ENCODE data around the gene TM9SF4.

The TM9SF4 gene

DNA sequence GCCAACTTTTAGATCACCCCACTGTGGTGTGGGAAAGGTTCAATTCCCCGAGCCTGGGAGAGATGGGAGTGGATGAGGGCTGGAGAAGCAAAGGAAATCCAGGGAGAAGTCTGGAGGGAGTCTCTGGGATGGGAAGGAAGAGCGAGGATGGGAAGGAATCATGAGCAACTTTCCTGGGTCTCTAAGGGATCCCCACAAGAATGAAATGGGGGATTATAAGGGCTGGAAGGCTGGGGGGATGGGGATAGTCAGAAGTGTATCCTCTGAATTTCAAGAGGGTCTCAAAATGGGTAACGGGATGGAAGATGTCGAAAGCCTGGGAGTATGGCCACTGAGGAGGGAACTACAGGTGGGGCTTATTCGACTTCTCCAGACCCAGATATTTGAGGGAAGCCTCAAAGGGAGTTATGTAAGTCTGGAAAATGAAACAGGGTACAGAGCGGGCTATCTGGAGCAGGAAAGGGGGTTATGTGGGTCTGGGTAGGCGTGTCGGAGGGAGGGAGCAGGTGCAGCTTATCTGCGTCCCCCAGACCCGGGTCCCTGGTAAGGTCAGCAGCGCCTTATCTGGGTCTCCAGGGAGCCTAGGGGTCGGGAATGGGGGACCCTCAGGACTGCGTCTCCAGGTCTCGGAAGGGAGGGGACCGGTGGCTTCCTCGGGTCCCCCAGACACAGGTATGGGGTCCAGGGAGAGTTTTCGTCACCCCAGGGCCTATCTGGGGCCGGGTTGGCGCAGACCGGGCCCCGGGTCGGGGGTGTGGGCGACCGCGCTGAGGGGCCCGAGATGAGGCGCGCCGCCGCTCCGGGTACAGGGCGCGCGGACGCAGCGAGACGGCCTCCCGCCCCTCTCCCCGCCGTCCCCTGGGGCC lies 97.5 kb downstream of the TM9SF4 start:
- peak; percentile 20 for DNase-seq (ENCODE audit: low read depth, low spot score)

- peak; percentile 82 for DNase-seq (ENCODE audit: low read depth, low spot score)
Measured at GRCh38 chr20:32207626-32208498, 98.3 kb downstream of the TM9SF4 start, which contains the start of the genes PLAGL2 and POFUT1. Gene PLAGL2, minus strand, starts transcription at chr20:32207743. Its CDS starts 5,565 bp downstream, at chr20:32202178. Gene POFUT1, plus strand, starts transcription at chr20:32207880. Its CDS starts 62 bp downstream, at chr20:32207942.

DNA sequence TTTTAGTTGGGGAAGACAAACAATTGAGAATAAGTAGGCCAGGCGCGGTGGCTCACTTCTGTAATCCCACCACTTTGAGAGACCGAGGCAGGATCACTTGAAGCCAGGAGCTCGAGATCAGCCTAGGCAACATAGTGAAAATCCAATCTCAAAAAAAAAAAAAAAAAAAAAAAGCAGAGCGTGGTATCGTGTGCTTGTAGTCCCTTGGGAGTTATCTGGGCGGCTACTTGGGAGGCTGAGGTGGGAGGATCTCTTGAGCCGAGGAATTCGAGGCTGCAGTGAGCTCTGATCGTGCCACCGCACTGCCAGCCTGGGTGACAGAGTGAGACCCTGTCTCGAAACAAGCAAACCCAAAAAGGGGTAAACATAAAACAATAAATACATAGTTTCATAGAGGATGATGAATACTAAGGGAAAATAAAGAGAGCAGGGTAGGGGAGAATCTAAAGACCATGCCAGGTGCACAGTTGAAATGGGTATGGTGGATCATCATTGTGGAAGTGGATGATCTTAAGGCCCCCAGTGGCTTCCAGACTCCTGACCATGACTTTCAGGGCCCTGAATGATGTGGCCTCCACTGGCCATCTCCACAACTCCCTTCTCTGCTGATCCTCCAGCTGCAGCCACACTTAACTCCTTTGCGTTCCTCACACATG lies 99.1 kb downstream of the TM9SF4 start:
- no peak for DNase-seq (ENCODE audit: low read depth, low spot score)

DNA sequence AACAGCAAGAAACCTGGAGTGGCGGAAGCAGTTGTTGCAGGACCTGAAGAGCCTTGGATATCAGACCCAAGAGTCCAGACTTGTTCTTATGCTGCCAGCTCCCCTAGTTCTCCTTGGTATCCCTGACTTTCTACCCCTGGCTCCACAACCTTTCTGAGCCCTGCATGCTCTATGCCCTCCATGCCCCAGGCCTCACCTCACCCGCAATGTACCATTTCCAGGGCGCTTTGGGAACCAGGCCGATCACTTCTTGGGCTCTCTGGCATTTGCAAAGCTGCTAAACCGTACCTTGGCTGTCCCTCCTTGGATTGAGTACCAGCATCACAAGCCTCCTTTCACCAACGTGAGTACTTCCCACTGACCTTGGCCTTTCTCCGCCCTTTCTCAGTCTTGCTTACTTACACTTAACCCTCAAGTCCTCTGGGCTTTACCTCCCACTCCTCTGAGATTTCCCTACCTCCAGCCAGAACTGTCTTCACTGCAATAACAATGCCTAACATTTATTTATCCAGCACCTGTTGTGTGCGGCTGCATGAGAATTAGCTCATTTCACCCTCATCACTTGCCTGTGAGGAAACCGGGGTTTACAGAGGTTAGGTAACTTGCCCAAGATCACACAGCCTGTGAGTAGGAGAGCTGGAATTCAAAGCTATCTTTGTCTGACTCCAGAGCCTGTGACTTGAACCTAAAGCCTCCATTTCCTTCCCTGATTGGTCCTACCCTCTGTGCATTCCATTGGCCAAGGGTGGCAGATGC lies 100.5 kb downstream of the TM9SF4 start:
- no peak for DNase-seq (ENCODE audit: low read depth, low spot score)

GRCh38 chr20:32213870-32214269 lies 104.4 kb downstream of the TM9SF4 start:
- no peak for DNase-seq (ENCODE audit: low read depth, low spot score)

DNA sequence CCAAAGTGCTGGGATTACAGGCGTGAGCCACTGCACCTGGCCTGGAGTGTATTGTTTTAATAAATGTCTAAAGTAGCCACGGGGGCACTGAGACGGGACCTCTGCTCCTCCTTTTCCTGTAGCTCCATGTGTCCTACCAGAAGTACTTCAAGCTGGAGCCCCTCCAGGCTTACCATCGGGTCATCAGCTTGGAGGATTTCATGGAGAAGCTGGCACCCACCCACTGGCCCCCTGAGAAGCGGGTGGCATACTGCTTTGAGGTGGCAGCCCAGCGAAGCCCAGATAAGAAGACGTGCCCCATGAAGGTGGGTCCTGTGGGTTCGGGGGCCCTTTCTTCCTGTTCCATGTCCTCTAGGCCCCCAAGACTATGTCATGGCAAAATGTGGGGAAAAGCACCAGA lies 105.6 kb downstream of the TM9SF4 start:
- no peak for DNase-seq (ENCODE audit: low read depth, low spot score)

- no peak for DNase-seq (ENCODE audit: low read depth, low spot score)
Measured at GRCh38 chr20:32215729-32216128, 106.2 kb downstream of the TM9SF4 start.

DNA sequence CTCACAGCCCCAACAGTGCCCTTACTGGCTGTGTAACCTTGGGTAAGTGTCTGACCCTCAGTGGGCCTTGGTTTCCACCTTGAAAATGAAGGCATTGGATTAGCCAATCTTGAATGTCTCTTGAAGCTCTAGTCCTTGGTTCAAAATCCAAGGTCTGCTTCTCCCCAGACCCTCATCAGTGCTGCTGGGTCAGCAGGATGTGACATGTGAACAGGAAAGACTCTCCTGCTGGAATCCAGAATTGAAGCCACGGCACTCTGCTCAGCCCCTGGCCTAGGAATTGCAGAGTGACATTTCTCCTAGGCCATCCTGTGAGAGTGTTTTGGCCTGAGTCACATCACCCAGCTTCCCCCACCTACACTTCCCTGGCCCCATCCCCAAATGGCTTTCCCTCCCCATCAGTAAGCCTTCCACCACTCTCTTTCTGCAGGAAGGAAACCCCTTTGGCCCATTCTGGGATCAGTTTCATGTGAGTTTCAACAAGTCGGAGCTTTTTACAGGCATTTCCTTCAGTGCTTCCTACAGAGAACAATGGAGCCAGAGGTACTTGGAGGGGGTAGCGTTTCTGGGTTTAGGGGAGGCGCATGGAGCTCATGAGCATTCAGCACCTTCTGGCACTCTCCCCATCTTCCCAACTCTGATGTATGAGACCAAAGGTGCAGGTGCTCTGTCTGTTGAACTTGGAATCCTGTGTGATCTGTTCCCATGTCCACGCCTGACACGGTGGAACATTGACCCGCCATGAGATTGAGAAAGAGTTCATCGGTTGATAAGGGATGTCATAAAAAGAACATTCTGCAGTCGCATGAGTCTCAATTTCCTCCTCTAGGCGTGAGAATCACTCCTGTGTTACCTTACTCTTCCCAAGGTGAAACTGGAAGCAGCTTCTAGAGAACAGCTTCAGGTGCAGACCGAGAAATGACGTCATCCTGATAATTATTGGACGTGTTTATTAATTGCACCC lies 106.9 kb downstream of the TM9SF4 start:
- no peak for DNase-seq (ENCODE audit: low read depth, low spot score)
